Measurements from ENCODE around the gene TPCN1. TPM values are rescaled to one million over a fixed set of nuclear protein-coding genes. Genes with fewer than 3 reads are reported as not detected.
A peak's percentile ranks its signal among the peaks of the same experiment; 100 is the strongest.

The TPCN1 gene
- total RNA-seq, 4 donors from 2014 or later, result 85.1 to 1,315 (median 121) TPM

DNA sequence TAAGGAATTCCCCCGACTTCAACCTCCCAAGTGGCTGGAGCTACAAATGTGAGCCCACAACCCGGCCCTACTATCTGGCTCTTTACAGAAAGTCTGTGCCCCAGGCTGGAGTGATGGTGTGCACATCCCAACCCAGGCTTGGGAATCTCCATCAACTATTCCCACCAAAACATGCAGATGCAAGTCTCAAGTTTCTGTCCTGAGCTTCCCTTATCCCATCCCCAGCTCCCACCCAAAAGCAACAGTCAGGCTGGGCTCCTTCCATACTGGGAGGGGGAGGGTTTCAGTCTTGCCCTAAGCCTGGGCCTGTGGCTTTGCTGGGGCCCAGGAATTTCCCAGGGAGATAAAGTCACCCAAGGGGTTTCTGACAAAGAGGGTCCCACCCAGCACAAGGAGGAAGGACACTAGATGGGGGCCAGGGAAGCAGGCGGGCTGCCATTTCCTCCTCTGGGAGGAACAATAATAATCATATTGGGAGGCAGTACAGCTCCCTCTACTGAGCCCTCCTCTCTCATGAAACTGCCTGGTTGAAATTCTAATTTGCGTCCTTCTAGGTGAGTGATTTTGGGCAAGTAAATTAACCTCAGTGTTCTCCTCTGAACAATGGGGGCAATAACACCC is 105.6 kb downstream of the TPCN1 start:
- peaks cover 0 to 3% (median 0%) of the 10 kb centered on the region in 4 donors for H3K36me3 ChIP-seq

DNA sequence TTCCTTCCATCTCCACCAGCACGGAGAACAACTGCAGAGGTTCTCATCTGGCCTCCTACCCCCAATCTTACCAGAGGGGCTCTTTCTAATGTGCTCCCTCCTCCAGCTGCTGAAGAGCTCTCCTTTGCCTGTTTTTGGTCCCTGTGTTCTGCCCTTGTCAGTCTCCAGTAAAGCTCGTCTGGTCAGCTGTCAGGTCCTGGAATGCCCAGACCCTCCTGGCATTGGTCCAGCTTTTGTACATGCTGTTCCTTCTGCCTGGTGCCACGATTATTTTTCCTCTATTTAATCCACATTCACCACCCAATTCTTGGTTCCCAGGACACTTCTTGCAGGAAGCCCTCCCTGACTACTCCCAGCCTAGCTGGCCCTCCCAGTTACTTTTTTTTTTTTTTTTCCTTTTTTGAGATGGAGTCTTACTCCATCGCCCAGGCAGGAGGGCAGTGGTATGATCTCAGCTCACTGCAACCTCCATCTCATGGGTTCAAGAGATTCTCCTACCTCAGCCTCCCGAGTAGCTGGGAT is 107.2 kb downstream of the TPCN1 start:
- intact Hi-C loops (cut with DNase I; ENCODE audit: low total_unique reads) (no loop called here), in situ Hi-C loops (cut with MboI; ENCODE audit: low pct_ligation_motif_present in 1 of 4, low pct_unique_long_range_greater_than_20kb in 1 of 4, low sequenced_read_pairs in 3 of 4) (loop anchor here in 1 of 4 donors (25.0 kb wide), 1 partner anchor 141 kb away; the partner anchor contains the start of genes DDX54 and RITA1)
- H3K27me3 ChIP-seq, result no peaks in the 10 kb centered on the region
- no peaks in the 10 kb centered on the region for H3K9me3 ChIP-seq
- no peaks in the 10 kb centered on the region for H3K36me3 ChIP-seq
- 79 to 84% methylated on average over 4 to 5 of the region's 5 CpGs for WGBS, 2 donors (ENCODE audit: low coverage in 1 of 2)
- DNase-seq, result no peak
- no peak overlapping the region for H3K27ac ChIP-seq
- H3K4me3 ChIP-seq, result no peak overlapping the region
- H3K4me1 ChIP-seq, result peaks cover 0 to 6% (median 6%) of the 10 kb centered on the region in 4 donors
- TF ChIP-seq, protein P1, sequence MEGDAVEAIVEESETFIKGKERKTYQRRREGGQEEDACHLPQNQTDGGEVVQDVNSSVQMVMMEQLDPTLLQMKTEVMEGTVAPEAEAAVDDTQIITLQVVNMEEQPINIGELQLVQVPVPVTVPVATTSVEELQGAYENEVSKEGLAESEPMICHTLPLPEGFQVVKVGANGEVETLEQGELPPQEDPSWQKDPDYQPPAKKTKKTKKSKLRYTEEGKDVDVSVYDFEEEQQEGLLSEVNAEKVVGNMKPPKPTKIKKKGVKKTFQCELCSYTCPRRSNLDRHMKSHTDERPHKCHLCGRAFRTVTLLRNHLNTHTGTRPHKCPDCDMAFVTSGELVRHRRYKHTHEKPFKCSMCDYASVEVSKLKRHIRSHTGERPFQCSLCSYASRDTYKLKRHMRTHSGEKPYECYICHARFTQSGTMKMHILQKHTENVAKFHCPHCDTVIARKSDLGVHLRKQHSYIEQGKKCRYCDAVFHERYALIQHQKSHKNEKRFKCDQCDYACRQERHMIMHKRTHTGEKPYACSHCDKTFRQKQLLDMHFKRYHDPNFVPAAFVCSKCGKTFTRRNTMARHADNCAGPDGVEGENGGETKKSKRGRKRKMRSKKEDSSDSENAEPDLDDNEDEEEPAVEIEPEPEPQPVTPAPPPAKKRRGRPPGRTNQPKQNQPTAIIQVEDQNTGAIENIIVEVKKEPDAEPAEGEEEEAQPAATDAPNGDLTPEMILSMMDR (IDR thresholded peaks at IDR 0.05), result no peak
- TF ChIP-seq EP300 (IDR thresholded peaks at IDR 0.05; ENCODE audit: low read depth) (no peak), POLR2A (IDR thresholded peaks at IDR 0.05) (no peak), POLR2AphosphoS5 (IDR thresholded peaks at IDR 0.05) (no peak)

More for the DNA sequence above, 105.6 kb downstream of the TPCN1 start:
- no peak for DNase-seq
- peak overlapping the region; percentile 10 to 44 (median 34) for H3K27ac ChIP-seq
- 79% methylated on average over 4 of the region's 4 CpGs; no CpG with 5 or more reads in 1 of the 2 donors for WGBS, 2 donors (ENCODE audit: low coverage in 1 of 2)
- H3K4me1 ChIP-seq, result no peaks in the 10 kb centered on the region
- in situ Hi-C loops (cut with MboI; ENCODE audit: low pct_ligation_motif_present in 1 of 4, low pct_unique_long_range_greater_than_20kb in 1 of 4, low sequenced_read_pairs in 3 of 4) (loop anchor here in 1 of 4 donors (25.0 kb wide), 1 partner anchor 140 kb away; the partner anchor contains the start of genes DDX54 and RITA1), intact Hi-C loops (cut with DNase I; ENCODE audit: low total_unique reads) (no loop called here)
- no peaks in the 10 kb centered on the region for H3K9me3 ChIP-seq
- TF ChIP-seq EP300 (IDR thresholded peaks at IDR 0.05; ENCODE audit: low read depth), result no peak
- TF ChIP-seq, protein P1 (IDR thresholded peaks at IDR 0.05), result no peak
- TF ChIP-seq POLR2AphosphoS5 (IDR thresholded peaks at IDR 0.05), result no peak
- no peak for TF ChIP-seq POLR2A (IDR thresholded peaks at IDR 0.05)
- H3K4me3 ChIP-seq, result no peak overlapping the region
- no peaks in the 10 kb centered on the region for H3K27me3 ChIP-seq

DNA sequence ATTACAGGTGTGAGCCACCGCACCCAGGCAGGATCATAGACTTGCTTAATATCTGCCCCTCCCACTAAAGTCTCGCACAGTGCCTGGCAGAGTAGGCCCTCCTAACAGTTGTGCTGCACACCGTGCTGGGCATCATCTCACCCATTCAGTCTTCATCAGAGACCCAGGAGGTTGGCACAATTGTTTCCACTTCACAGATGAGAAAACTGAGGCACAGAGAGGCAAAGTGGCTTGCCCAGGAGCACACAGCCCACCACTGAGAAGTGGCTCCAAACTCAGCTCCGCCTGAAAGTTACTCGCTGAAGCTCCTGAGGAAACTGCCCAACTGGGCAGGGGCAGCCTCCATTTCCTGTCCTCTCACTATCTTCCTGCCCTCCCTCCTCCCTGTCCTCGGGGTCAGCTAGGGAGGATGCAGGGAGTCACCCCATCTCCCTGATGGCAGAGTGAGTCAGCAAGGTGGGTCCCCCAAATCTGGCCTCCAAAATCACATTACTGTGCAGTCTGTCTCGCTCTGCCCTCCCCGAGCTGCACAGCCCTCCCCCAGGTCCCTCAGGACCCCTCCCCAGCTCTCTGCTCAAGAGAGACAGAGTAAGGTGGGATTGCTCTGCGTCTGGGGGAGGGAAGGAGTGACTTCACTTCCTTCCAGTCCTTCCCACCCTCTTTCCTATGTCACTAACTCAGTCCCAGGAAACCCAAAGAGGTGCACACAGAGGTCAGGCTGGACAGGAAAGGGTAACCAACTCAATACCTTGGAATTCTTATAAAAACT is 107.9 kb downstream of the TPCN1 start:
- no peak for DNase-seq
- WGBS, 2 donors (ENCODE audit: low coverage in 1 of 2), result 89% methylated on average over 9 of the region's 9 CpGs; no CpG with 5 or more reads in 1 of the 2 donors
- Histone ChIP-seq H3K27me3 (no peaks in the 10 kb centered on the region), H3K27ac (no peak overlapping the region), H3K9me3 (no peaks in the 10 kb centered on the region), H3K4me3 (no peak overlapping the region), H3K4me1 (peaks cover 0 to 14% (median 14%) of the 10 kb centered on the region in 4 donors), H3K36me3 (no peaks in the 10 kb centered on the region)
- intact Hi-C loops (cut with DNase I; ENCODE audit: low total_unique reads) (no loop called here), in situ Hi-C loops (cut with MboI; ENCODE audit: low pct_ligation_motif_present in 1 of 4, low pct_unique_long_range_greater_than_20kb in 1 of 4, low sequenced_read_pairs in 3 of 4) (loop anchor here in 1 of 4 donors (25.0 kb wide), 1 partner anchor 142 kb away; the partner anchor contains the start of genes DDX54 and RITA1)
- TF ChIP-seq, protein P1 (IDR thresholded peaks at IDR 0.05), result no peak
- TF ChIP-seq POLR2AphosphoS5 (IDR thresholded peaks at IDR 0.05) (no peak), EP300 (IDR thresholded peaks at IDR 0.05; ENCODE audit: low read depth) (no peak), POLR2A (IDR thresholded peaks at IDR 0.05) (no peak)

Data from transverse colon (tissue), 4 donors.